Neural progenitor cell (in vitro differentiated cells): ENCODE measurements around the gene SLC20A1.

Experiments
- EZH2 ChIP-seq: fragments of 200-600 bp; sonication (generic); IDR thresholded peaks from 2 replicates; pipeline ENCODE4 v1.6.1; 2017; ENCODE audit warnings: antibody characterized with exemption, mild to moderate bottlenecking, moderate library complexity
- TF ChIP-seq, protein P1 (sequence below): fragments of 200-600 bp; sonication (generic); IDR thresholded peaks from 2 replicates; pipeline ENCODE4 v1.5.1; 2017; ENCODE audit warnings: antibody characterized with exemption, mild to moderate bottlenecking

DNA sequence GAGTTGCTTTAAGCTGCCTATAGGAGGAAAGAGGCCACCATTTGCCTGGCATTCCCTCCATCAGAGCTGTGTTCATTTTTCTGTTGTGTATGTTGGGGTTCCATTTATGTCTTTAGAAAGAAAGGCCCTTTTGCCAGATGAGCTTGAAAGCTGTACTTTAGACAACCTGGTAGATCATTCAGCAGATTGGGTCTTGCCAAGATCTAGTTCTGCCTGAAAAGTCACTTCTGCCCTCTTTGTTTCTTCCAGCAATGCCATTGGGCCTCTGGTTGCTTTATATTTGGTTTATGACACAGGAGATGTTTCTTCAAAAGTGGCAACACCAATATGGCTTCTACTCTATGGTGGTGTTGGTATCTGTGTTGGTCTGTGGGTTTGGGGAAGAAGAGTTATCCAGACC lies 14.4 kb downstream of the SLC20A1 start:
- TF ChIP-seq, protein P1, sequence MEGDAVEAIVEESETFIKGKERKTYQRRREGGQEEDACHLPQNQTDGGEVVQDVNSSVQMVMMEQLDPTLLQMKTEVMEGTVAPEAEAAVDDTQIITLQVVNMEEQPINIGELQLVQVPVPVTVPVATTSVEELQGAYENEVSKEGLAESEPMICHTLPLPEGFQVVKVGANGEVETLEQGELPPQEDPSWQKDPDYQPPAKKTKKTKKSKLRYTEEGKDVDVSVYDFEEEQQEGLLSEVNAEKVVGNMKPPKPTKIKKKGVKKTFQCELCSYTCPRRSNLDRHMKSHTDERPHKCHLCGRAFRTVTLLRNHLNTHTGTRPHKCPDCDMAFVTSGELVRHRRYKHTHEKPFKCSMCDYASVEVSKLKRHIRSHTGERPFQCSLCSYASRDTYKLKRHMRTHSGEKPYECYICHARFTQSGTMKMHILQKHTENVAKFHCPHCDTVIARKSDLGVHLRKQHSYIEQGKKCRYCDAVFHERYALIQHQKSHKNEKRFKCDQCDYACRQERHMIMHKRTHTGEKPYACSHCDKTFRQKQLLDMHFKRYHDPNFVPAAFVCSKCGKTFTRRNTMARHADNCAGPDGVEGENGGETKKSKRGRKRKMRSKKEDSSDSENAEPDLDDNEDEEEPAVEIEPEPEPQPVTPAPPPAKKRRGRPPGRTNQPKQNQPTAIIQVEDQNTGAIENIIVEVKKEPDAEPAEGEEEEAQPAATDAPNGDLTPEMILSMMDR = no peak
- no peak for TF ChIP-seq EZH2
